CD4-positive, alpha-beta T cell treated with Interferon gamma for 1 hour (primary cell): ENCODE measurements around the gene CSNK1G2.

ENCODE experiments used
- DNase-seq: peaks from one replicate; pipeline ENCODE4 v3.0.0-alpha.2; 2020

Gene CSNK1G2

DNA sequence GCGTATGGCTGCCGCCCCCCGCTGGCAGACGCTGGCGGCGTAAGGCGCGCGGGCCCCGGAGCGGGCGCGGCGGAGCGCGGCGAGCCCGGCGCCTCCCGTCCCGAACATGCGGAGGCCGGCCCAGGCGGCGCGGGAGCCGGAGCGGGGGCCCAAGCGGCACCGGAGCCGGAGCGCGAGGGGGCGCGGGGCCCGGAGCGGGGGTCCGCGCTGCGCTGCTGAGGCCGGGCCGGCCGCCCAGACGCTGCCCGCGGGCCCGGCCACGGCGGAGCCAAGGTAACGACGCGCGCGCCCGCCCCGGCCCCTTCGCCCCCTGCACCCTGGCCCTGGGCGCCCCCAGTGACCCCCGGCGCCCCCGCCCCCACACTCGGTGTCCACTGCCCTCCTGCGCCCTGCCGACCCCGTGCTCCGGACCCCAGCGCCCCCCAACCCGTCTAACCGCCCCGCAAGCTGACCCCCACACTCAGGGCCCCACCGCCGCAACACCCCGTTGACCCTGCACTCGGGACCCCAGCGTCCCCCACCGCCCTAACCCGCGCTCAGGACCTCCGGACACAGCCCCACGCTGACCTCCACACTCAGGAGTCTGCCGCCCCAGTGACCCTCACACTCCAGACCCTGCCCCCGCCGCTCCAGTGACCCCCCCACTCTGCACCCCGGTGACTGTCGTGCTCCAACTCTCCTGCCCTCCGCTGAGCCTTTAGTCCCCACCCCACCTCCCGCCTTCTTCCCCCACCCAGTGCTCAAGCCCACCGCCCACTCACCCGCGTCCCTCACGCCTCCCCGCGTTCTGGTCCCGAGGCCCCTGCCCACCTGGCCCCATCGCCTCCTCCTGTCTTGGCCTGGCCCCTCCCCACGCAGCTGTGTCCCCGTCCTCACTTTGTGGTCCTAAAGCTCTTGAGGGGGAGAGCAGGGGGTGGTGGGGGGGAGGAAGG lies at the start of gene CSNK1G2:
Gene CSNK1G2, plus strand, starts transcription at position 27 of the 932 bp plus-strand sequence. CDS start 28,601 bp downstream, outside the sequence.
- DNase-seq: no peak

DNA sequence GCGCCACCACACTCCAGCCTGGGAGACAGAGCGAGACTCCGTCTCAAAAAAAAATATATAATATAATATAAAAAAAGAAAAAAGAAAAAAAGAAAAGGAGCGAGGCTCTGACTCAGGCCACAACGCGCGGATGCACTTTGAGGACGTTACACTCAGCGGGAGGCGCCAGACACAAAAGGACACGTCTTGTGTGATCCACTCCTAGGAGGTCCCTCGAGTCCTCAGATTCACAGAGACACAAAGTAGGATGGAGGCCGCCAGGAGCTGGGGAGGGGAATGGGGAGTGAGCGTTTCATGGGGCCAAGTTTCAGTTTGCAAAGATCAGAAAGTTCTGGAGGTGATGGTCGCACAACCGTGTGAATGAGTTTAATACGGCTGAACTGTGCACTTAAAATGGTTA lies 47.2 kb upstream of the CSNK1G2 start:
- no peak for DNase-seq

DNA sequence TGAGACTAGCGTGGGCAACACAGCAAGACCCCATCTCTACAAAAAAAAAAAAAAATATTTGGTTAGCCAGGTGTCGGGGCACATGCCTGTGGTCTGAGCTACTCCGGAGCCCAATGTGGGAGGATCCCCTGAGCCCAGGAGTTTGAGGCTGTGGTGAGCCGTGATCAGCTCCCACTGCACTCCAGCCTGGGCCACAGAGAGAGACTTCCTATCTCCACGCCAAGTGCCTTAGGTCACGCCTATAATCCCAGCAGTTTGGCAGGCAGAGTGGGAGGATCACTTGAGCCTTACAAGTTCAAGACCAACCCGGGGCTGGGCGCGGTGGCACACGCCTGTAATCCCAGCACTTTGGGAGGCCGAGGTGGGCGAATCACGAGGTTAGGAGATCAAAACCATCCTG lies 44.5 kb upstream of the CSNK1G2 start:
- no peak for DNase-seq

DNA sequence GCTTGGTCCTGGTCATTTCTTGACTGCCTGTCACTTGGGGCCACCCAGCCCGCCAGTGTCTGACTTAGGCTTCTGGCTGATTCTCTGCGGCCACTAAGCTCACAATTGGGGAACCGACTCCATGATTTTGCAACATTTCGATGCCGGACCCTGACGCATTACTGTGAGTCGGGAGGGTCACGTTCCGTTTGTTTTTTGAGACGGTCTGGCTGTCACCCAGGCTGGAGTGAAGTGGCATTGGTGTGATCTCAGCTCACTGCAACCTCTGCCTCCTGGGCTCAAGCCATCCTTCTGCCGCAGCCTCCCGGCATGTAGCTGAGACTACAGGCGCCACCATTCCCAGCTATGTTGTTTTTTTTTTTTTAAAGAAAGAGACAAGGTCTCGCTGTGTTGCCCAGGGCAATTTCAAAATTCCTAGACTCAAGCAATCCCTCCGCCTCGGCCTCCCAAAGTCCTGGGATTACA lies 39.0 kb upstream of the CSNK1G2 start:
- peak; percentile 77 for DNase-seq

DNA sequence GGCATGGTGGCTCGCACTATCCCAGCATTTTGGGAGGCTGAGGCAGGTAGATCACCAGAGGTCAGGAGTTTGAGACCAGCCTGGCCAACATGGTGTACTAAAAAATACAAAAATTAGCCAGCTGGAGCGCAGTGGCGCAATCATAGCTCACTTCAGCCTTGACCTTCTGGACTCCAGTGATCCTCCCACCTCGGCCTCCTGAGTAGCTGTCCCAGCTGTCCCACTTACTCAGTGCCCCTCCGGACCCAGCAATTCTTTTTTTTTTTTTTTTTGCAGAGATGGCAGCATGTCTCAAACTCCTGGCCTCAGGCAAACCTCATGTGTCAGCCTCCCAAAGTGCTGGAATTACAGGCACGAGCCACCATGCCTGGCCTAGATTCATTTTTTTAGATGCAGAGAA lies 38.0 kb upstream of the CSNK1G2 start:
- no peak for DNase-seq

DNA sequence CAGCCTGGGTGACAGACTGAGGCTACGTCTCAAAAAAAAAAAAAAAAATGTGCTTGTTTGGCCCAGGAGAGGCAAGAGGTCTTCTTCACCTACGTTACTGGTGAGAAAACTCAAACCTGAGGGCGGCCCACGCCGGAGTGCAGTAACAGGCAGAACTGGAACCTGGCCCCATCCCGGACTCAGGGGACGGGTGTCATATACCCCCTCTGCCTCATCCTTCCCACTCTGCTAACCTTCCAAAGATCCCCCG lies 36.2 kb upstream of the CSNK1G2 start:
- no peak for DNase-seq

DNA sequence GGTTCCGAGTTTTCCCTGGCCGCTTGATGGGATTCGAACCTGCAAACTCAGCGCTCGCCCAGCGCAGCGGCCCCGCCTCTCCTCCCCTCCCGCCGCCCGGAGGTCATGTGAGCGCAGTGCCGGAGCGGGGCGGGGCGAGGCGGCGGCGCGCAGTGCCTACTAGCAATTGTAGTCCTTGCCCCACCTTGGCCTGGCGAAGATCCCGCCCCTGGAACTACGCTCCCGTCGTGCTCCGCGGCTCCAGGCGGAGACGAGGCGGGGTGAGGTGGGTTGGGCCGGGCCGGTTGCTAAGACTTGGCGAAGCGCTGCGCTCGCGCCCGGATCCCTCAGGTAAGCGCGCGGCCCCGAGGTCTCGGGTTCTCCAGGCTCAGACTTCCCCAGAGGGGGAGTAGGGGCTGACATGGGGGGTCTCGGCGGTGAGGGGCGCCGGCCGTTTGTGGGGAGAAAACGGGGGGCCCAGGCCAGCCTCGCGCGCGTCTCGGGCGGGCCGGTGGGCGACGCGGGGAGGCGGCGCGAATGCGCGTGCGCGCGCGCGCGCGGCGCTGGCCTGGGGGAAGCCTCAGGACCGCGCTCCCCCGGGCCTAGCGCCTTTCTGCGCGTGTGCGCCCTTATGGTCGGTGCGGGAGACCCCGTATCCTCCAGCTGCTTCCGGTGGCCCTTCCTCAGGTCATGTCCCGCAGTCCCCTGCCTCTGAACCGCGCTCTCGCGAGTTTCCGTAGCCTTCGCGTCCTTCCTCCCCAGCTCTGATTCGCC lies 35.7 kb upstream of the CSNK1G2 start, which contains the start of the genes ADAT3 and SCAMP4:
Gene ADAT3, plus strand, starts transcription at position 290 of the 753 bp plus-strand sequence. CDS start 6,649 bp downstream, outside the sequence.
Gene SCAMP4, plus strand, starts transcription at position 290 of the 753 bp plus-strand sequence. CDS start 9,621 bp downstream, outside the sequence.
- peak; percentile 99 for DNase-seq

DNA sequence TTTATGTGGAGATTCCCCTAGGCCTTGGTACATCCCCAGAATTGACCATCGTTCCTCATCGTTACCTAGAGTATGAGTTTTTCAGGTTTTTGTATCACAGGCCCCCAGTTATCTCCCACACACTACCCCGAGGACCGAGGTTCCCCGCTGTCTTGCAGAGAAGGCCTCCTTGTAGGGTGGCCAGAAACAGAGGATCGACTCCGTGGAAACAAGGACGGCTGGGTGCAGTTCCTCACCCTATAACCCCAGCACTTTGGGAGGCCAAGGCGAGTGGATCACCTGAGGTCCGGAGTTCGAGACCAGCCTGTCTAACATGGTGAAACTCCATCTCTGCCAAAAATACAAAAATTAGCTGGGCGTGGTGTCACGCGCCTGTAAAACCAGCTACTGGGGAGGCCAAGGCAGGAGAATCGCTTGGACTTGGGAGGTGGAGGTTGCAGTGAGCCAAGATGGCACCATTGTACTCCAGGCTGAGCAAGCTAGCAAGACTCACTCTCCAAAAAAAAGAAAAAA lies 35.1 kb upstream of the CSNK1G2 start:
- DNase-seq: no peak

DNA sequence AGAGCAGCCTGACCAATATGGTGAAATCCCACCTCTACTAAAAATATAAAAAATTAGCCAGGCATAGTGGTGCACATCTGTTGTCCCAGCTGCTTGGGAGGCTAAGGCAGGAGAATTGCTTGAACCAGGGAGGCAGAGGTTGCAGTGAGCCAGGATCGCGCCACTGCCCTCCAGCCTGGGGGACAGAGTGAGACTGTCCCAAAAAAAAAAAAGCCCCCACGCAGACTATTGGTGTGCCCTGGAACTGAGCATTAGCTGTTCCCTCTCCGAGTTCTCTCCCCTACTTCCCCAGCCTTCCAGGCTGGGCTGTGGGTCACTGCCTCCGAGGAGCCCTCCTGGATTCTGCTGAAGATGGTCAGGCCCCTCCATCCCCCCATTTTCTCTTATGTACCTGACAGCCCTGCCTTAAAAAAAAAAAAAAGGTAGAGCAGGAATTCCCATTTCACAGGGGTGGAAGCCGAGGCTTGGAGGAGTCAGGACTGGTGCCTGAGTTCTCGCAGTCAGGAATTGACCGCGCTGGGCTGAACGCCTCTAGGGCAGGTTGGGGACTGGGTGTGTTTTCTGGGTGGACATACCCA lies 33.9 kb upstream of the CSNK1G2 start:
- DNase-seq: no peak

DNA sequence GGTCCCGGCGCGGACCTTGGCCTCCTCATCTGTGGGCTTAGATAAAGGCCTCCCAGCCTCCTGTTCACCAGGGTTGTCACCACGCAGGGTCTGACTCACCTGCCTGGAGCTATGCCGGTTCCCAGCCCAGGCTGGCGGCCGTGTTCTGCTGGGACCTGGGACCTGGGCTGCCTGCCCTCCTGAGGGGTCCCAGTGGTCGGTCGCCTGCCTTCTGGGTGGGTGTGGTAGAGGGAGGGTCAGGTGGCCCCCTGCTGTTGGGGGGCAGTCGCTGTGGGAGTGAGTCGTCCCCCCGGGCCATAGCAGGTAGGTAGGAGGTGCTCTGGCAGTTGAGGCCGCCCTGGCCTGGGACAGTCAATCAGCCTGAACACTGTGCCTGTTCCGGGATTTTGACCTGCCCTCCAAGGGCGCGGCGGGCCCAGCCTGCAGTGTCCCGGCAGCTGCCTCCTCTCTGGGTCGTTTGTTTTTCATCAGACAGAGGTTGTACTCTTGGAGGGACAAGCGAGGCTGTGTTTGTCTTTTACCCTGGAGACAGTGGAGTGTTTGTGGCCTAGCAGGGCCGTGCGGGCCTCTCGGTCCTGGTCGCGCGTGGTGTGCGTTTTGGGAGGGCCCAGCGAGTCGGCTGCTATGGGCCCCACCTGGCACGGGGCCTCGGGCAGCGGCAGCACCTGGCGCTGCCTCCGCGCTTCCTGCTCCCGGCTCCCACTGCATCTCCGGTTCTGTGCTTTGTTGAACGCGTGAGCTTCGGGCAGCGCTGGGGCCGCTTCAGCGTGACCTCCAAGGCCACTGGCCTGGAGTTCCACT lies 33.2 kb upstream of the CSNK1G2 start:
- no peak for DNase-seq

DNA sequence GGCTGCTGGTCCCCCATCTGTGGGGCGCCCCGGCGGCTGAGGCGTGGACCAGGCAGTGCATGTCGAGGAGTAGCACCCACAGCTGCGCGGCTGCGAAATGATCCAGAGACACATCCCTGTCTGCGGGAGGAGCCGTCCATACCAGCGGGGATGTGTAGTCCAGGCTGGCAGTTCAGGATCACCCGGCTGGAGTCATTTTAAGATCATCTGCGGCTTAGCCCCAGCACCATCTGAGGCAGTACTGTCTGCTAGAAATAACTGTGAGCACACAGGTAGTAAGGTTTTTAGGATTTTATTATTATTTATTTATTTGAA lies 32.7 kb upstream of the CSNK1G2 start:
- no peak for DNase-seq

DNA sequence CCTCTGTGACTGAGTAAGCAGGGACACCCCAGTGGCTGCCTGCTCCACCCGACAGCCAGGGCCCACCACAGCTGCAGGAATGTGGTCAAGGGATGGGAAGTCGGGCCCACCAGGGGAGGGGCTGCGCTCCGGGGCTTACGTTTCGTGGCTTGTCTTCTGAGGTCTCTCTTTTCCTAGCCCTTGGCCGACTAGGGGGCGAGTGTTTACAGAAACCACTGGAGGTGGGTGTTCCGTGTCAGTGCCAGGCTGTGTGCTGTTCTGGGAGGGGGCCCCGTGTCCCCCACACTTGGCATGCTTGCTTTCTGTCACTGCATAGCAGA lies 31.3 kb upstream of the CSNK1G2 start:
- no peak for DNase-seq

DNA sequence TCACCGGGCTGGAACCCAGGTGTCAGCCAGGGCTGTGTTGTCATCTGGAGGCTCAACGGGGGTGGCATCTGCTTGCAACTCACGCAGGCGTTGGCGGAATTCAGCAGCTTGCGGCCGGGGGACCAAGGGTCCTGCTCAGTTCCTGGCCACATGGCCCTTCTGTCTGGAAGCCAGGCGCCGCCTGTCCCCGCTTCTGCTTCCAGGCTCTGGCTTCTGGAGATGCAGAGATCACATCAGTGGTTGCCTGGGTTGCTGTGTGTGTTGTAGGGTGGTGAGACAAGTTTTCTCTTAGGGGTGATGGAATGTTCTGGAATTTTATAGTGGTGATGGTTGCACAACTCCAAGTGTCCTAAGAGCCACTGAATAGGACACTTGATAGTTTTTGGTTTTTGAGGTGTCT lies 30.8 kb upstream of the CSNK1G2 start:
- no peak for DNase-seq

DNA sequence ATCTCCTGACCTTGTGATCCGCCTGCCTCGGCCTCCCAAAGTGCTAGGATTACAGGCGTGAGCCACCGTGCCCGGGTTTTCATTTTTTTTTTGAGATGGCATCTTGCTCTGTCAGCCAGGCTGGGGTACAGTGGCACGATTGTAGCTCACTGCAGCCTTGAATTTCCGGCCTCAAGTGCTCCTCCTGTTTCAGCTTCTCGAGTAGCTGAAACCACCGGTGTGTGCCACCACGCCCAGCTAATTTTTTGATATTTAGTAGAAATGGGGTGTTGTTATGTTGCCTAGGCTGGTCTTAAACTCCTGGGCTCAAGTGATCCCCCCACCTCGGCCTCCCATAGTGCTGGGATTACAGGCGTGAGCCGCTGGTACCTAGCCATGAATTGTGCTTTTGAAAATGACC lies 29.9 kb upstream of the CSNK1G2 start:
- DNase-seq: no peak

DNA sequence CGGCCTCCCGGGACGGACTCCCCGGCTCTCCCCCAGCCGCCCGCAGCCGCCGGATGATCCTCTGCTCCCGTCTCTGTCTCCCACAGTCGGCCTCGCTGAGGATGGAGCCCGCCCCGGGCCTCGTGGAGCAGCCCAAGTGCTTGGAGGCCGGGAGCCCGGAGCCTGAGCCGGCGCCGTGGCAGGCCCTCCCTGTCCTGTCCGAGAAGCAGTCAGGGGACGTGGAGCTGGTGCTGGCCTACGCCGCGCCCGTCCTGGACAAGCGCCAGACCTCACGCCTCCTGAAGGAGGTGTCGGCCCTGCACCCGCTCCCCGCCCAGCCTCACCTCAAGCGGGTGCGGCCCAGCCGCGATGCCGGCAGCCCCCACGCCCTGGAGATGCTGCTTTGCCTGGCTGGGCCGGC lies 29.0 kb upstream of the CSNK1G2 start:
- no peak for DNase-seq

DNA sequence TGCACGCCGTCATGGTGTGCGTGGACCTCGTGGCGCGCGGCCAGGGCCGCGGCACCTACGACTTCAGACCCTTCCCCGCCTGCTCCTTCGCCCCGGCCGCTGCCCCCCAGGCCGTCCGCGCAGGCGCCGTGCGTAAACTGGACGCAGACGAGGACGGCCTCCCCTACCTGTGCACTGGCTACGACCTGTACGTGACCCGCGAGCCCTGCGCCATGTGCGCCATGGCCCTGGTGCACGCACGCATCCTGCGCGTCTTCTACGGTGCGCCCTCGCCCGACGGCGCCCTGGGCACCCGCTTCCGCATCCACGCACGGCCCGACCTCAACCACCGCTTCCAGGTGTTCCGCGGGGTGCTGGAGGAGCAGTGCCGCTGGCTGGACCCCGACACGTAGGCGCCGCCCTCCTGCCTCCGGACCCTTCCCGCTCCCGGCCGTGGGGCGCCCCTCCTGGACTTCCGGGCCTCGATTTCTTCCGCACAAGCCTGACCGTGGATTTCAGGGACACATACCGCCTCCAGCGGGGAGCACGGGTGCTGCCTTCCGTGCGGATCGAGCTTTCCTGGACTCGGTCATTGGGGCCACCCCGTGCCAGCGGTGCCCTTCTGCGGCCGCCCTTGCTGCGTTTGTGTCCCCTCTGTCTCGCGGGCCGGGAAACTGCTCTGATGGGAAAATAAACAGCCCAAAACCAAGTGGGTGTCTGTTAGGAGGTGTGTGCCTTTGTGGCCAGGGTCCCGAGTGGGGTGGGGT lies 28.0 kb upstream of the CSNK1G2 start:
- DNase-seq: no peak

DNA sequence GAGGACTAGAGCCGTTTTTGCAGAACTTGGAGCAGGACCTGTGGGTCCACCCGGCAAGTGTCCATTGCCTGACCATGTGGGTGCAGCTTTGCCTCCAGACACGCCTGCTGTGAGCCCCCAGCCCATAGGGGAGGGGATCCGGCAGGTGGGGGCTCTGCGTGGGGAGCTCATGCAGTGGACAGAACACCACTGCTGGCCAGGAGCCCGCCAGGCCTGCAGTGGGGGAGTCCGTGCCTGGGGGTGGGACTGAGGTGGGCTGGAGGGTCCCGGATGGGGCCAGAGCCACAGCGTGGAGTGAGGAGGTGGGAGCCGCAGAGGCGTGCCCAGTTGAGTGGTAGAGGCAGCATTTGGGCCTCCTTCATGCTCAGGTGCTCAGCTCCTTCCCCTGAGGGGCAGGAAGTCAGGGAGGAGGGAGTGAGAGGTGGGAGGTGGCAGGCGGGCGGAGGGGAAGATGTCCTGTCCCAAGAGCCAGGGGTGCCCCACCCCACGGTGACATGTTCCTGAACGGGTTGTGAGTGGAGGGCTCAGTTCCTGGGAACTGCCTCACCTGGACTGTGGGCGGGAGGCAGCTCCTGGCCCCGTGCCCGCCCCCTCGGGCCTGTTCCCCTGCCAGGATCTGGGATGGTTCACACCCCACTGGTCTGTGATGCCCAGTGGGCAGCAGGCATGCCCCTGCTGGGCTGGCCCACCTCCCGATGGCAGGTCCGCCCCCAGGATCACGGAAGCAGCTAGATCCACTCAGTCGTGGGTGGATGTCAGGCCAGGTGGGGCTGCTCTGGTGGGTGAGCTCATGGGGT lies 27.0 kb upstream of the CSNK1G2 start:
- DNase-seq: no peak

DNA sequence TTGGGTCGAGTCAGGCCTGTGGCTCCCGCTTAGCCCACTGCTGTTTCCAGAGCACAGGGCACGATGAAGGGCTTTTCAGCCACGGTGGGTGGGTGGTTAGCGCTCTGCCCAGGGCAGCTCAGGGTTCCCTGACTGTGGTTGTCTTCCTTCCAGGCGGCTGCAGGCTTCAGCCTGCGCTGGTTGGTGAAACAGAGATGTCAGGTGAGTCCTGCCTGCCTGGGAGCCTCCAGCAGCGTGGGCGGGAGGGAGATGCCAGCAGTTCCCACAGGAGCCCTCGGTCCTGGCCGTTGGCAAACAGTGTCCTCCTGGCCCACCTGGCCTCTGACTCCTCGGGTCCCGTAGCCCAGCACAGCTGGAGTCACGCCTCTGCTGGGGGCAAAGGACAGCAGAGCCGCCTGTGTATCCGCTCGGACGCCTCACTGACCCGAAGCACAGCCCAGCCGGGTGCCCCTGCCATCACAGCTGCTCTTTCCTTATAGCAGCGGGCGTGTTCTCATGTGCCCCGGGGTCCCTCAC lies 26.1 kb upstream of the CSNK1G2 start:
- DNase-seq: no peak

DNA sequence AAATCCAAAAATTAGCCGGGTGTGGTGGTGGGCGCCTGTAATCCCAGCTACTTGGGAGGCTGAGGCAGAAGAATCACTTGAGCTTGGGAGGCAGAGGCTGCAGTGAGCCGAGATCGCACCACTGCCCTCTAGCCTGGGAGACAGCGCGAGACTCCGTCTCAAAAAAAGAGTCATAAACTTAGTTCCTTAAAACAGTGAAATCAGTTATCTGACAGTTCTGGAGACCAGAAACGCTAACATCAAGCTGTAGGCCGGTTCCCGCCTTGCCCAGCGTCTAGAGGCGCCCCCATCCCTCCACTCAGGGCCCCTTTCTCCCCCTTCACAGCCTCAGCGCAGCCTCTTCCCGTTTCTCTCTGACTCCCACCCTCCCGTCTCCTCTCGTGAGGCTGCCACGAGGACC lies 23.8 kb upstream of the CSNK1G2 start:
- no peak for DNase-seq

DNA sequence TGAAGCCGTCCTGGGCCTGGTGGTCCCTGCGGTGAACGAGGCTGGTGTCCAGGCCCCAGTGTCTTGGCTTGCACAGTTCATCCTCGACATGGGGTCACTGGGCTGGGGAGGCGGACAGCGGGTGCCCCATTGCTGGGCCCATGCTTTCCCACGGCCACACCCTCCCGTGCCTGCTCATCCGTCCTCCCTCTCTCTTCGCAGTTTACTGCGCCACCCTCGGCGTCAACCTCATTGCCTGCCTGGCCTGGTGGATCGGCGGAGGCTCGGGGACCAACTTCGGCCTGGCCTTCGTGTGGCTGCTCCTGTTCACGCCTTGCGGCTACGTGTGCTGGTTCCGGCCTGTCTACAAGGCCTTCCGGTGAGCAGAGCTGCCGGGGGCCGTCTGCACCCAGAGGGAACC lies 23.0 kb upstream of the CSNK1G2 start:
- no peak for DNase-seq

DNA sequence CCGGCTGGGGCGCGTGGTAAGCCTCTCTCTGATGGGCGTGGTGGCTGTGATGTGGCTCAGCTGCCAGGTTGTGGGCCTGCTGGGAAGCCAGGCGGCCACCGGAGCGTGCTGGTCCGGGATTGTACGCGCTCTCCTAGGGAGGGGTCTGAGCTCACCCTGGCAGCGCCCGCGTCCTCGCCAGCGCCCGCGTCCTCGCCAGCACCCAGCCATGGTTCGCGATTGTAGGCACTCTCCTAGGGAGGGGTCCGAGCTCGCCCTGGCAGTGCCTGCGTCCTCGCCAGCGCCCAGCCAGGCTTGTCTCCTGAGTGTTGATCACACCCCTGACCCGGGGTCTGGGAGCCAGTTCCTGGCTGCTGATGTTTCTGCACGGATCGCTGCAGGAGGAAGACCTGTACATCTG lies 22.0 kb upstream of the CSNK1G2 start:
- DNase-seq: no peak
